HG03039 (cell line): ENCODE results near the gene STX5.
"Not testable (repeated sequence)": the region's sequence is repeated elsewhere in the genome, so short reads cannot be mapped to it uniquely, and the experiment has no call there.

Experiments used
- ATAC-seq: cut with Tn5 transposase; IDR thresholded peaks from one replicate; pipeline ENCODE4 v1.9.1; 2021; ENCODE audit warnings: mild to moderate bottlenecking, moderate library complexity; ENCODE audit not compliant: unreplicated experiment

STX5 gene, protein sequence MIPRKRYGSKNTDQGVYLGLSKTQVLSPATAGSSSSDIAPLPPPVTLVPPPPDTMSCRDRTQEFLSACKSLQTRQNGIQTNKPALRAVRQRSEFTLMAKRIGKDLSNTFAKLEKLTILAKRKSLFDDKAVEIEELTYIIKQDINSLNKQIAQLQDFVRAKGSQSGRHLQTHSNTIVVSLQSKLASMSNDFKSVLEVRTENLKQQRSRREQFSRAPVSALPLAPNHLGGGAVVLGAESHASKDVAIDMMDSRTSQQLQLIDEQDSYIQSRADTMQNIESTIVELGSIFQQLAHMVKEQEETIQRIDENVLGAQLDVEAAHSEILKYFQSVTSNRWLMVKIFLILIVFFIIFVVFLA

DNA sequence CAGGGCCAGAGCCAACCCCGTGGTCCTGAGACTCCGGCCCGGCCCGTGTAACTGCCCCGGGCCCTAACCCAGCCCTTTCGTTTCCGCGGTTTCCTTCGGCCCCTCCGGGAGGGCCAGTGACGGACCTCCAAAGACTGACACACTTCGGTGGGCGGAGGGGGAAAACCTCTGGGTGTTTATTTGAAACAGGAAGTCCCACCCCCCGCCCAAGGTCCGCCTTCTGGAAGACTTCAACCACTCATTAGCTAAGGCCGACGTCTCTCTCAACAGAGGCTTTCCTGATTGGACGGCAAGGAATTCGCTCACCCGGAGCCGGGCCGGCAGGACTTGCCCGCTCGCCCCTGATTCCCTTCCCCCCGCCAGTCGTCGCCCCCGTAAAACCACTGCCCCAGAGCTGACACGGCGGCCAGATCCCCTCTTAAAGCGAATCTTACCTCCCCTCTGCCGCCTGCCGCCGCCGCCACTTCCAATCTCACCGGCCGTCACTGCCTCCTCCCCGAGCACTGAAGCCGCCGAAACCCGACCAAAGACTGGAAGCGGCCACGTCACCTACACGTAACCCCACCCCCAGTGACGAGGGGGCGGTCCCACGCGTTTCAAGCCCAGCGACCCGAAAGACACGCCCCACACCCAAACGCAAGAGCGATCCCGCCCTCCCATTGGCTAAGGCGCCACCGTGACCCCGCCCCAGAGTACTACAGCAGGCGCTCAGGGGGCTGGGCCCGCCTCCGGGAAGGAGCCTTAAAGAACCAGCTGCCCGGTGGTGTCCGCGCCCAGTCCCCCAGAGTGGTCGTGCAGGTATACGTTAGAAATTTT is at the start of gene STX5:
TSS of gene STX5 (minus strand) at position 532 of the 816 bp plus-strand sequence. CDS start 808 bp downstream, outside the sequence.
- peak; percentile 78 for ATAC-seq

DNA sequence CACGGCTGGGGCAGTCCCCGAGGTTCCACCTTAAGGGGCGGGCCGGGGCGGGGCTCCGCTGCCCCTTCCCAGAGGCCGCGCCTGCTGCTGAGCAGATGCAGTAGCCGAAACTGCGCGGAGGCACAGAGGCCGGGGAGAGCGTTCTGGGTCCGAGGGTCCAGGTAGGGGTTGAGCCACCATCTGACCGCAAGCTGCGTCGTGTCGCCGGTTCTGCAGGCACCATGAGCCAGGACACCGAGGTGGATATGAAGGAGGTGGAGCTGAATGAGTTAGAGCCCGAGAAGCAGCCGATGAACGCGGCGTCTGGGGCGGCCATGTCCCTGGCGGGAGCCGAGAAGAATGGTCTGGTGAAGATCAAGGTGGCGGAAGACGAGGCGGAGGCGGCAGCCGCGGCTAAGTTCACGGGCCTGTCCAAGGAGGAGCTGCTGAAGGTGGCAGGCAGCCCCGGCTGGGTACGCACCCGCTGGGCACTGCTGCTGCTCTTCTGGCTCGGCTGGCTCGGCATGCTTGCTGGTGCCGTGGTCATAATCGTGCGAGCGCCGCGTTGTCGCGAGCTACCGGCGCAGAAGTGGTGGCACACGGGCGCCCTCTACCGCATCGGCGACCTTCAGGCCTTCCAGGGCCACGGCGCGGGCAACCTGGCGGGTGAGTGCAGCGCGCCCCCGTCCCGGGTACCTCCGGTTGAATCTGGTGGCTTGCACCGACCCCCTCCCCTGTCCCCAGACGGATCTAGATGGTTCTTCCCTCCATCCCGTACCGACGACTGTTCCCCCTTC is 49.1 kb upstream of the STX5 start, which contains the start of gene SLC3A2:
TSS of gene SLC3A2 (plus strand) at position 94 of the 776 bp plus-strand sequence. CDS start at position 222, 128 bp downstream.
- ATAC-seq: peak; percentile 62

DNA sequence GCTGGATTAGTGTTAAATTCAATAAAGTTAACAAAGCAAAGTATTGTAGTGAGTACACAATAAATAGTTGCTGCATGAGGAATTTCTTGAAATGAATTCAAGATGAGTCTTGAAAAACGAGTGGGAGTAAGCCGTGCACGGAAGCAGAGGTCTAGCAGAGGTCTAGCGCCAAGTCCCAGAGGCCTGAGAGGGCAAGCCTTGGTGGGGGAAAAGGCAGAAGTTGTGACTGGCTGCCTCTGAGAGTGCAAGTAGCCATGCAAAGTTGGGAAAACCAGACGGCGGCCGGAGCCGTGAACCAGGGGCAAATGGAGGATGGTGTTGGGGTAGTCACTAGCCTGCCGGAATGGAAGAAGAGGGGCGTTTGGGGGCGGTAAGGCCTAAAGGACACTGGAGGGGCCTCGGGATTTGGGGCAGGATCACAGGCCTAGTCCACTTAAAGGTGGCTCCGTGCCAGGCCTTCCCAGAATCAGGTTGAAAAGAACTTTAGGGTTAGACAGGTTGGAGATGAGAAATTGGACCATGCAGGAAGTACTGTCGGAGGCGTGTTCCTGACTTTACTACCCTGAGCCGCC is 48.5 kb upstream of the STX5 start:
- ATAC-seq: peak; percentile 20

DNA sequence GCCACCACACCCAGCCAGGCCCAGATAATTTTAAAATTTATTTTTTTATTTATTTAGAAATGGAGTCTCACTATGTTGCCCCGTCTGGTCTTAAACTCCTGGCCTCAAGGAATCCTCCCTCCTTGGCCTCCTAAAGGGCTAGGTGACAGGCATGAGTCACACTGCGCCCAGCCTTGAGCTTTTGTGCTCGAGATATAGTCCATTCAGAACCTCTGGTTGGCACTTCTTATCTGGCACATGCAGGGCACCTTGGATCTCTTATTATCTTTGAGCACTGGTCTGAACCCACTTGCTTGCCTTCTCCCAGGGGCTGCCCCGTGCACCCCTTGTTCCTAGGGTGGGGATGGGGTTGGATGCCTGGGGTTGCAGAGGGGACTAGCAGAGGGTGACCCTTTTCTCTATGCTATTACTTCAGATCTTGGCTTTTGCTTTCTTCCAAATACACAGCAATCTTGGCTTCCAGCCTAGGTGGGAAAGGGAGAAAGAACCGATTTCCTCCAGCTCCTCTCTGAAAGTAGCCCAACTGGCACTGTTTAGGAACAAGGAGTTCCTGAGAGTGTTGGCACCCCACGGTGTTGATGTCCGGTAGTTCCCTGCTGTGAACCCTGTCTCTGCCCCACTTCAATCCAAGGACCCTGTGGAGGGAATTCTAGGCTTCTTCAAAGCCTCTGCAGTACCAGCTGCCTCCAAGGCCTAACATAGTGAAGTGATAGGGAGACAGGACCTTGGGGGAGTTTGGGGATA is 47.6 kb upstream of the STX5 start:
- no peak for ATAC-seq

DNA sequence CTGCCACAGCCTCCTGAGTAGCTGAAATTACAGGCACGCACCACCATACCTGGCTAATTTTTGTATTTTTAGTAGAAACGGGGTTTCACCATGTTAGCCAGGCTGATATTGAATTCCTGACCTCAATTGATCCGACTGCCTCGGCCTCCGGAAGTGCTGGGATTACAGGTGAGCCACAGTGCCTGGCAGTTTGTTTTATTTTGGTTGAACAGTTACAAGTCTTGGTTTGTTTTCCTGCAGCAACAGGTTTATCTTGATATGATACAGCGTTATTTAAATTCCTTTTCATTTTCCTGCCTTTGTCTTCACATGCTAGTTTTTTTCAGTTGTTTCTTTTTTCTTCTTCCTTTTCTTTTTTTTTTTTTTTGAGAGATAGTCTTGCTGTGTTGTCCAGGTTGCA is 44.9 kb upstream of the STX5 start:
- ATAC-seq: no peak

DNA sequence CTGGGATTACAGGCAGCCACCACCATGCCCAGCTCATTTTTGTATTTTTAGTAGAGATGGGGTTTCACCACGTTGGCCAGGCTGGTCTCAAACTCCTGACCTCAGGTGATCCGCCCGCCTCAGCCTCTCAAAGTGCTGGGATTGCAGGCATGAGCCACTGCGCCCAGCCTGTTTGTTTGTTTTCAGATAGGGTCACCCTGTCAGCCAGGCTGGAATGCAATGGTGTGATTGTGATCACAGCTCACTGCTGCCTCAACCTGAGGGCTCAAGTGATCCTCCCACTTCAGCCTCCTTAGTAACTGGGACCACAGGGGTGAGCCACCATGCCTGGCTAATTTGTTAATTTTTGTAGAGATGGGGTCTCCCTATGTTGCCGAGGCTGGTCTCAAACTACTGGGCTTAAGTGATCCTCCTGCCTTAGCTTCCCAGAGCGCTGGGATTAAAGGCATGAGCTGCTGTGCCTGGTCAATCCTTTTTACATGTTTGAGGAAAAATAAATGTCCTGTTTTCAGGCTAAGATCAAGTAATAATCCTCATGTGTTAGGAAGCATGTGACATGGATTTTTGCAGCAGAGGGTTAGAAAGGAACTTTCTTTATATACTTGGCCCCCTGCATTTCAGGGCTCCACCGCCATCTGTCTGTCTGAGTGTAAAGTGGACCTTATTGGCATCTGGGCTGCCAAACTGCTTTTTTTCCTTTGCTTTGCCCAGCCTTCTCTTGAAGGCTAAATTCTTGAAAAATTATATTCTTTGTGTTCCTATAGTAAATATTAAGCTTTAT is 44.0 kb upstream of the STX5 start:
- ATAC-seq: no peak

DNA sequence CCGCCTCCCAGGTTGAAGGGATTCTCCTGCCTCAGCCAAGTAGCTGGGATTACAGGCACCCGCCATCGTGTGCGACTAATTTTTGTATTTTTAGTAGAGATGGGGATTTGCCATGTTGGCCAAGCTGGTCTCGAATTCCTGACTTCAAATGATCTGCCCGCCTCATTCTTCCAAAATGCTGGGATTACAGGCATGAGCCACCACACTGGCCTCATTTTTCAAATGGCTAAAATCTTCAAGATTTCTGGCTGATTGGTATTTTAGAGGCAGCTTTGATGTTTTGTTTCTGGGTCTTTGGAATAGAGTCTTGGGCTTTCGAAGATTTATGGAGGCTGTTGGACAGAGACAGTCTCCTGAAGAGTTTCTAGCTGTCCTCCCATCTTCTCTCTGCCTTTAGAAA is 43.0 kb upstream of the STX5 start:
- no peak for ATAC-seq

DNA sequence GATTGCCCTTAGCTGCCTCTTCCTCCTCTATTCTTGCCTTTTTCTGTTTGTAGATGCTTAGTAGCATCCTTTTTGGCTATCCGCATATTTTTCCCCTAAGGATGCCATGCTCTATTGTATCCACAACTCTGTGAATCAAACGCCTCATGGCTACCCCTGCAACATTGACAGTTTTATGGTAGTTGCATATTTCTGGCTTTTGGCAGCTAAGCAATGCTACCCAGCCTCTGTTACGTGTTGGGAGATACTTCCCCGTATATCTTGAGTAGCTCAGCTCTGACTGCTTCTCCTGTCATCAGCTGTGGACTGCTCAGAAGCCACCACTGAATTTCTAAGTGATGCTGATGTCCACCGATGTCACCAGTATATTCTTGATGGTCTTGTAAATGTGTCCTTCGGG is 33.8 kb upstream of the STX5 start:
- ATAC-seq: no peak

DNA sequence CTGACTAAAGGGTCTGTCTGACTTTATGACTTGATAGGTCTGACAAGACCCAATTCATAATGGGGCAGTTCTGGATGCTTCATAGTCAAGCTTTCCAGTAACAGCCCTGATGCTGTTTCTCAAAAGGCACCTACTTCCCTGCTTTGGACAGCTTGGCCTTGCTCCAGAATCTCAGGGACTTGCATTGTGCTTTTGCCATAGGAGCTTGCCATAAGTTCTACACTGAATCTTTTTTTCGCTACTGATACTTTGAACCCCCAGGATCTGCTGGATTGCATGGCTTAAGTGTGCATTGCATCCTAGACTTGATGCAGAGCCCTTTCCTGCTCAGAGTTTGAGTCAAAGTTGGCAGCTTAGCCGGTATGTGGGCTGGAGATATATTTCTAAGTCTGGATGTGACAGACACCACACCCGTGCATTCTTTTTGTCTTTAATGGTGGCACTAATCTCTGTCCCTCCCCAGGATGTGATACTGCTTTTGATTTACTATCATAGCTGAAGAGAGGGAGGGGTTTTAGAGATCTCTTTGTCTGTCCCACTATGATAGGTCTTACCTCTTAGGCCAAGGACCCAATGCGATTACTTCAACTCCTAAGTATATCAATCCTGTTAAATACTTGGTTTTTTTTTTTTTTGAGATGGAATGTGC is 32.0 kb upstream of the STX5 start:
- no peak for ATAC-seq

DNA sequence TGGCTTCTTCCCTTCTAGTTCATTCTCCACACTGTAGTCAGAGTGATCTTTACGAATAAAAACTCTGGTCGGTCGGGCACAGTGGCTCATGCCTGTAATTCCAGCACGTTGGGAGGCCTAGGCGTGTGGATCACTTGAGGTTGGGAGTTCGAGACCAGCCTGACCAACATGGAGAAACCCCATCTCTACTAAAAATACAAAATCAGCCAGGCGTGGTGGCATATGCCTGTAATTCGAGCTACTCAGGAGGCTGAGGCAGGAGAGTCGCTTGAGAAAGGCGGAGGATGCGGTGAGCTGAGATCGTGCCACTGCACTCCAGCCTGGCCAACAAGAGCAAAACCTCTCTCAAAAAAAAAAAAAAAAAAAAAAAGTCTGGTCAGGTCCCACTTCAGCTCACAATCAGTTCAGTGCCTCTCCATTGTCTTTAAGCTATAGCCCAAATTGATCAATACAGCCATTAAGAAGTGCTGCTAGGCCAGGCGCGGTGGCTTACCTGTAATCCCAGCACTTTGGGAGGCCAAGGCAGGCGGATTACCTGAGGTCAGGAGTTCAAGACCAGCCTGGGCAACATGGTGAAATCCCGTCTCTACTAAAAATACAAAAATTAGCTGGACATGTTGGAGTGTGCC is 29.8 kb upstream of the STX5 start:
- ATAC-seq: not testable (repeated sequence)

DNA sequence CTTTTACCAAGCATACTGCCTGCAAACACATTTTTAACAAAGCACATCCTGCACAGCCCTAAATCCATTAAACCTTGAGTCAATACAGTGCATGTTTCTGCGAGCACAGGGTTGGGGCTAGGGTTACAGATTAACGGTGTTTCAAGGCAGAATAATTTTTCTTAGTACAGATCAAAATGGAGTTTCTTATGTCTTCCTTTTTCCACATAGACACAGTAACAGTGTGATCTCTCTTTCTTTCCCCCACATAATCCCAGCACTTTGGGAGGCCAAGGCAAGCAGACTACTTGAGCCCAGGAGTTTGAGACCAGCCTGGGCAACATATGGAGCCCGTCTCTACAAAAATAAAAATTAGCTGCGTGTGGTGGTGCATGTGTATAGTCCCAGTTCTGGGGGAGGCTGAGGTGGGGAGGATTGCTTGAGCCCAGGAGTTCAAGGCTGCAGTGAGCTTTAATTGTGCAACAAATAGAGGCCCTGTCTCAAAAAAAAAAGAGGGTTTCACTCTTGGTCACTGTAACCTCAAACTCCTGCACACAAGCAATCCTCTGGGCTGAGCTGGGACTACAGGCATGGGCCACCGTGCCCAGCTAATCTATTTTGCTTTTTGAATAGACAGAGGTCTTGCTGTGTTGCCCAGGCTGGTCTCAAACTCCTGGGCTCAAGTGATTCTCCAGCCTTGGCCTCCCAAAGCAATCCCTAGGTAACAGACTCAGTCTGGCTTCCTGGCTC is 29.1 kb upstream of the STX5 start:
- ATAC-seq: no peak

DNA sequence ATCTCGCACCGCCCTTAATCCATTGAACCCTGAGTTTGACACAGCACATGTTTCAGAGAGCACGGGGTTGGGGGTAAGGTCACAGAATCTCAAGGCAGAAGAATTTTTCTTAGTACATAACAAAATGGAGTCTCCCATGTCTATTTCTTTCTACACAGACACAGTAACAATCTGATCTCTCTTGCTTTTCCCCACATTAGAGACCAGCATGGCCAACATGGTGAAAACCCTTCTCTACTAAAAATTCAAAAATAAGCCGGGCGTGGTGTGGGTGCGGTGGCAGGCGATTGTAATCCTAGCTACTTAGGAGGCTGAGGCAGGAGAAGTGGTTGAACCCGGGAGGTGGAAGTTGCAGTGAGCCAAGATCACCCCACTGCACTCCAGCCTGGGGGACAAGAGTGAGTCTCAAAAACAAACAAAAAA is 27.4 kb upstream of the STX5 start:
- not testable (repeated sequence) for ATAC-seq

DNA sequence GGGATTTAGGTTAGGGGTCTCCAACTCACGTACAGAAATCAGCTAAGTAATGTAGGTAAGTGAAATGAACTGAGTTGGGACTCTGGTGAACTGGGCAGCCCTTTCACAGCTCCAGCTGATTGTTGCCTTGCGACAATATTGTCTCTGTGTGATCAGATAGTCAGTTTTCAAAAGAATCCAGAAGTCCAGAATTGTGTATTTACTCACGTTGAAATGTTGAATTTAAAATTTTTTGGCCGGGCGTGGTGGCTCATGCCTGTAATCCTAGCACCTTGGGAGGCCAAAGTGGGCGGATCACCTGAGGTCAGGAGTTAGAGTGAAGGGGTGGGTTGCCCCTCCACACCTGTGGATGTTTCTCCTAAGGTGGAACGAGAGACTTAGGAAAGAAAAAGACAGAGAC is 26.4 kb upstream of the STX5 start:
- ATAC-seq: no peak

DNA sequence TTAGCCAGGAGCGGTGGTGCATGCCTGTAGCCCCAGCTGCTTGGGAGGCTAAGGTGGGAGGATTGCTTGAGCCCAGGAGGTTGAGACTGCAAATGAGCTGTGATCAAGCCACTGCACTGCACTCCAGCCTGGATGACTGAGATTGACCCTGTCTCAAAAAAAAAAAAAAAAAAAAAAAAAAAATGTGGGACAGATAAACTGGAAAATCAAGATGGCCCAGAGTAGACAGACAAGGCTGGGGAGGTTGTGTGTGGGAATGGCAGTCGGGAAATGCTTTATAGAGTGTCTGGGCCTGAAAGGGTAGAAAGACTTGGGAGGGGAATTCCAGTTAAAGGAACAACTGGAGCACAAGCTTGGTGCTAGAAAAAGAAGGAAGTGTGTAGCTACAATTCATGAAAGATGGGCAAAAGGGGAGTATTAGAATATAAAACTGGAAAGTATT is 25.7 kb upstream of the STX5 start:
- ATAC-seq: no peak

DNA sequence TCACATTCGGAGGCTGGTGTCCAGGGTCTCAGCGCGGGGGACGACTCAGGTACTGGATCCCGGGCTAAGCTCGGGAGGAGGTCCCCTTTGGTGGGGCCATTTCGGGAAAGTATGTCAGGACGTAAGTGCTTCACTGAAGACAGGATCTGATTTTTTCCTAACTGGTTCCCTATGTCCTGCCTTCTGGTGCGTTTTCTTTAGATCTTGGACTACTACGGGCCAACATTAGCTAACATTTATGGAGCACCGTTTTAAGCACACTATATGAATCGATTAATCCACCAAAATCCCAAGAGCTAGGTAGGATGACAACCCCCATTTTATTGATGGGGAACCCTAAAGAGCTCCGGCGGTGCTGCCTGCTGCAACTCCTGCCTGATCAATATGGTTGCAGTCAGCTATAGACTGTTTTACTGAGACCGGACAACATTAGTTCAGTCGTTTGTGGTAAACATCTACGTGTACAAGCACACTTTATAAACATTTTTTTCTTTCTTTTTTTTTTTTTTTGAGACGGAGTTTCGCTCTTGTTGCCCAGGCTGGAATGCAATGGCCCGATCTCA is 24.6 kb upstream of the STX5 start:
- no peak for ATAC-seq

DNA sequence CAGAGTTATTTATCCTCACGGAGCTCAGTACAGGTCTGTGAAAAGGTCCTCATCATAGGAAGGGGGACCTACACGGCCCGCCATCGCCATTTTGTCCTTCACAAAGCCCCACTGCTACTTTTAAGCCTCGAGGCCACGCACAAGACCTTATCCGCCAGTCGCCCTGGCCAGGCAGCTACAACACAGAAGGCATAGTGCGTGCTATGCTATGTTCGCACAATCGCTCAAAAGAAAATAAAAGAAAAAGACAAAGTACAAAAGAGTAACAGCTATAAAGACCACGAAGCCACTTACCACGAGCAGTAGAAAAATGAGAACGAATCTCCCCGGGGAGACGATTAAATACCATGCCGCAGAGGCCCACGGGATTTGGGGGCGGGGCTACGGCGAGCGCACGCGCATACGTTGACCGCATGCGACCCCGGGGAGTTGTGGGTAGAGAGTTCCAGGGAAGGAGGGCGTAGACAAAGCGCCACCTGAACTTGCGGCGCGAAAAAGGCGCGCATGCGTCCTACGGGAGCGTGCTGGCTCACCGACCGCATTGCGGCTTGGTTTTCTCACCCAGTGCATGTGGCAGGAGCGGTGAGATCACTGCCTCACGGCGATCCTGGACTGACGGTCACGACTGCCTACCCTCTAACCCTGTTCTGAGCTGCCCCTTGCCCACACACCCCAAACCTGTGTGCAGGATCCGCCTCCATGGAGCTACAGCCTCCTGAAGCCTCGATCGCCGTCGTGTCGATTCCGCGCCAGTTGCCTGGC is 23.9 kb upstream of the STX5 start:
- peak; percentile 79 for ATAC-seq
